HepG2 (cell line): ENCODE results near the gene TMEM114. TPM values are rescaled to one million over a fixed set of nuclear protein-coding genes. Genes with fewer than 3 reads are reported as not detected.

ENCODE experiments used
- ATRX ChIP-seq: sonication (generic); formaldehyde crosslinking; IDR thresholded peaks from 2 replicates; pipeline ENCODE4 v1.4.0; 2020; ENCODE audit warnings: missing genetic modification reagents, borderline replicate concordance
- BRD4 ChIP-seq: sonication (generic); formaldehyde crosslinking; IDR thresholded peaks from 2 replicates; pipeline ENCODE4 v1.4.0; 2020; ENCODE audit warnings: missing genetic modification reagents
- DMTF1 ChIP-seq: sonication (generic); formaldehyde crosslinking; IDR thresholded peaks from 2 replicates; pipeline ENCODE4 v1.4.0; 2020; ENCODE audit warnings: mild to moderate bottlenecking, missing genetic modification reagents
- IRF9 ChIP-seq: sonication (generic); formaldehyde crosslinking; IDR thresholded peaks from 2 replicates; pipeline ENCODE4 v1.8.0; 2022; ENCODE audit warnings: missing genetic modification reagents, mild to moderate bottlenecking, borderline replicate concordance
- KDM5B ChIP-seq: sonication (generic); formaldehyde crosslinking; IDR thresholded peaks from 2 replicates; pipeline ENCODE4 v1.4.0; 2020; ENCODE audit warnings: missing genetic modification reagents, mild to moderate bottlenecking, borderline replicate concordance
- KMT2B ChIP-seq: IDR thresholded peaks from 2 replicates; pipeline ENCODE4 v1.6.1; 2016; ENCODE audit warnings: missing genetic modification reagents, missing compliant biosample characterization
- MED8 ChIP-seq: sonication (generic); formaldehyde crosslinking; IDR thresholded peaks from 2 replicates; pipeline ENCODE4 v1.8.1; 2023; ENCODE audit warnings: mild to moderate bottlenecking, missing genetic modification reagents; ENCODE audit not compliant: insufficient replicate concordance
- PREB ChIP-seq: sonication (generic); formaldehyde crosslinking; IDR thresholded peaks from 2 replicates; pipeline ENCODE4 v1.4.0; 2020; ENCODE audit warnings: missing genetic modification reagents
- RBFOX2 ChIP-seq: fragments of 200-400 bp; formaldehyde crosslinking; IDR thresholded peaks from 2 replicates; pipeline ENCODE4 v1.6.1; 2017; ENCODE audit warnings: low read depth, mild to moderate bottlenecking, low read length
- SKI ChIP-seq: fragments of 450-650 bp; IDR thresholded peaks from one replicate; pipeline ENCODE4 v1.6.1; 2018; ENCODE audit warnings: mild to moderate bottlenecking; ENCODE audit not compliant: partially characterized antibody
- SNAPC2 ChIP-seq: sonication (generic); formaldehyde crosslinking; IDR thresholded peaks from 2 replicates; pipeline ENCODE4 v1.8.1; 2022; ENCODE audit warnings: mild to moderate bottlenecking, missing genetic modification reagents
- TCF12 ChIP-seq, 2 experiments: fragments of 450-650 bp in 1 of 2; sonication (generic) in 1 of 2; formaldehyde crosslinking in 1 of 2; IDR thresholded peaks; 2 replicates each; pipeline versions ENCODE4 v1.6.1 to v1.8.0; 2017 to 2022; ENCODE audit warnings: antibody characterized with exemption in 1 of 2, mild to moderate bottlenecking in 1 of 2, missing genetic modification reagents in 1 of 2, moderate library complexity in 1 of 2
- THAP9 ChIP-seq: sonication (generic); formaldehyde crosslinking; IDR thresholded peaks from 2 replicates; pipeline ENCODE4; 2020; ENCODE audit warnings: missing genetic modification reagents, mild to moderate bottlenecking, borderline replicate concordance
- ZBTB42 ChIP-seq: sonication (generic); formaldehyde crosslinking; IDR thresholded peaks from 2 replicates; pipeline ENCODE4 v1.5.0; 2020; ENCODE audit warnings: mild to moderate bottlenecking, missing genetic modification reagents
- ZBTB43 ChIP-seq: sonication (generic); formaldehyde crosslinking; conservative IDR thresholded peaks from 2 replicates; pipeline ENCODE4 v1.4.0; 2020; ENCODE audit warnings: missing genetic modification reagents
- ZNF124 ChIP-seq: sonication (generic); formaldehyde crosslinking; IDR thresholded peaks from 2 replicates; pipeline ENCODE4 v1.4.0; 2020; ENCODE audit warnings: missing genetic modification reagents
- ZNF350 ChIP-seq: sonication (generic); formaldehyde crosslinking; IDR thresholded peaks from 2 replicates; pipeline ENCODE4 v1.4.0; 2020; ENCODE audit warnings: mild to moderate bottlenecking, low read depth, missing genetic modification reagents, borderline replicate concordance
- ZNF563 ChIP-seq: sonication (generic); formaldehyde crosslinking; IDR thresholded peaks from 2 replicates; pipeline ENCODE4 v1.8.0; 2022; ENCODE audit warnings: mild to moderate bottlenecking, moderate library complexity, missing genetic modification reagents
- ZNF644 ChIP-seq: IDR thresholded peaks from 2 replicates; pipeline ENCODE4 v1.6.1; 2016; ENCODE audit warnings: low read depth
- ZNF776 ChIP-seq: sonication (generic); formaldehyde crosslinking; IDR thresholded peaks from 2 replicates; pipeline ENCODE4 v1.4.0; 2020; ENCODE audit warnings: mild to moderate bottlenecking, missing genetic modification reagents
- polyA plus RNA-seq, 8 experiments: library from polyadenylated mRNA; depleted of rRNA in 3 of 8; stranded (reverse) in 7 of 8; unstranded in 1 of 8; fragments of >200 nt; fragmentation: Illumina TruSeq in 4 of 8; extraction: Trizol in 4 of 8; gene quantifications; 2 replicates each; pipeline versions ENCODE4 v1.2.1 to v1.2.3, GENCODE V29; 2011 to 2016; ENCODE audit warnings: low read depth in 4 of 8, missing spikeins in 1 of 8, mixed read lengths in 1 of 8; ENCODE audit not compliant: insufficient read depth in 1 of 8
- total RNA-seq, 5 experiments: library from RNA; depleted of rRNA; stranded (reverse); fragments of >200 nt; fragmentation: Illumina TruSeq; extraction: Trizol; gene quantifications; 2 replicates each; pipeline ENCODE4 v1.2.3, GENCODE V29; 2016; ENCODE audit warnings: low read depth in 1 of 5

Gene TMEM114
- total and polyA plus RNA-seq, 2 of the 13 experiments (the other 11 are each of a cell fraction or from before 2014, with no cell fraction given): not detected

GRCh38 chr16:8621572-8622314, 31.4 kb upstream of the TMEM114 start, which contains the start of gene METTL22 (continued):
- peak; percentile 84; the same call in 1 of the 2 replicates for TF ChIP-seq ZNF124 (CRISPR knock-in tag)
- TF ChIP-seq KMT2B (CRISPR knock-in tag): peak; percentile 86
- TF ChIP-seq ATRX (CRISPR knock-in tag): no peak
- TF ChIP-seq ZBTB42 (CRISPR knock-in tag): no peak; the same call in 1 of the 2 replicates
- no peak for TF ChIP-seq PREB (CRISPR knock-in tag)
- TF ChIP-seq TCF12 (IDR thresholded peaks at IDR 0.05): no peak
- TF ChIP-seq TCF12 (CRISPR knock-in tag; IDR thresholded peaks at IDR 0.05): no peak
- TF ChIP-seq THAP9 (CRISPR knock-in tag): peak; percentile 87; the same call in 1 of the 2 replicates
- peak; percentile 54; the same call in 1 of the 2 replicates for TF ChIP-seq ZNF776
- TF ChIP-seq KDM5B (CRISPR knock-in tag): peak; percentile 91
- no peak for TF ChIP-seq DMTF1
- peak; percentile 58; the same call in 1 of the 2 replicates for TF ChIP-seq ZNF350 (CRISPR knock-in tag)
- peak; percentile 44 for TF ChIP-seq SKI
- 0 out of 2 replicates have a peak, but pooled peaks have one; percentile 35 for TF ChIP-seq ZNF644 (CRISPR knock-in tag)
- TF ChIP-seq ZNF563 (CRISPR knock-in tag): peak; percentile 96
- TF ChIP-seq RBFOX2: peak; percentile 97
- TF ChIP-seq ZBTB43: peak; percentile 4; the same call in 1 of the 2 replicates
- TF ChIP-seq SNAPC2 (CRISPR knock-in tag): 0 out of 2 replicates have a peak, but pooled peaks have one; percentile 58
- TF ChIP-seq BRD4 (CRISPR knock-in tag): peak; percentile 99
- peak; percentile 88; the same call in 1 of the 2 replicates for TF ChIP-seq IRF9 (CRISPR knock-in tag)
- peak; percentile 68 for TF ChIP-seq MED8 (CRISPR knock-in tag)
